GM19239 (cell line): Measurements from ENCODE around the gene GNS.
A peak's percentile ranks its signal among the peaks of the same experiment; 100 is the strongest.
"Not testable (repeated sequence)": the region's sequence is repeated elsewhere in the genome, so short reads cannot be mapped to it uniquely, and the experiment has no call there.

Experiments
- DNase-seq: peaks from one replicate; pipeline ENCODE4 v3.0.0; 2011; ENCODE audit warnings: low spot score; ENCODE audit not compliant: insufficient read length
- FAIRE-seq: peaks from 2 replicates; lab custom pipeline; 2011; peaks lifted over from hg19 to GRCh38; lab: Jason Lieb, UNC

The GNS gene

DNA sequence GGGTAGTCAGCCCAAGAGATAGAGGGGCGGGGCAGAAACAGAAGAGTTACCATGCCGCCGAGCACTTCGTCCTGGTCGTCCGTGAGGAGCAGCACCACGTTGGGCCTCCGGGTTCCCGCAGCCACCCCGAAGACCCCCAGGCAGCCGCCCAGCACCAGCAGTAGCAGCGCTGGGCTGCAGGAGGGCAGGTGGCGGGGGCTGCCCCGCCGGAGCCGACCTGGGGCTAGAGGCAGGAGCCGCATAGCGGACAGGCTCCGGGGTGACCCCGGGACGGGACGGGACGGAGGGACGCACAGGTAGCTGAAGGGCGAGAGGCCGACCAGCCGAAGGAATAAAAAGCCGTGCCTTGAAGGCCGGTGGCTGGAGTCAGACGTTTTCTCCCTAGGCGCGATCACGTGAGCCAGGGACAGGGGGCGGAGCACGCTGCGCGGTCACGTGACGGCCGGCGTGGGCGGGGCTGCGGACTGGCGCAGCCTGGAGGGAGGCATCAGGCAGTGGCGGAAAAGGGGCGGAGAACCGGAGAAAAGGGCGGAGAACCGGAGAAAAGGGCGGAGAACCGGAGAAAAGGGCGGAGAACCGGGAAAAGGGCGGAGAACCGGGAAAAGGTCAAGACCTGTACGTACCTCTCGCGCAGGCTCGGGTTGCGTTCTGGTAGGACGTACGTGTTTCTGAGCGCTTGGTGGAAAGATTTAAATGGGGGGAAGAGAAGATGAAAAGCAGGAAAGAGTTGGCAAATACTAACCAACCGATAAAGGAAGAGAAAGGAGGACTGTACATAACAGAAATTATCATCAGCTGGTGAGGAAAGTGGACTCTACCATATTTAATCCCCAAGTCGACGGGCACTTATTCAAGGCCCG lies at the start of gene GNS:
TSS of gene GNS (minus strand) at position 372 of the 860 bp plus-strand sequence. CDS start at position 242, 130 bp downstream.
- peak; percentile 100 for FAIRE-seq
- peak; percentile 87 for DNase-seq

DNA sequence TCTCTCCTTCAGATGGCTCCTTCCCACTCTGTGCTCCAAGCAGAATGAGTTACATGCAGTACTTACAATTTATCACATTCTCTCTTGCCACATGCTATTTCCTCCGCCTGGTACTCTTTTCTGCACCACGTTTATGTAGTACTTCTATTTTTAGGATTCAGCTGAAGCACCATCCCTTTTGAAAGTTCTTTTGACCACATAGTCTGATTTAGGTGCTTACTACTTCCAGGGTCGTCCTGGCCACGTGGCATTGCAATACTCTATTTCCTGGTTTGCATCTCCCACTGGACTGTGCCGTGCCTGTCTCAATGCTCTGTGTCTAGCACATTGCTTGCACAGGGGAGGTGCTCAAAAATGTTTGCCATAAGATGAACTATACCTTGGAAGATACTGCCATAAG lies 48.9 kb upstream of the GNS start:
- DNase-seq (no peak), FAIRE-seq (no peak)

DNA sequence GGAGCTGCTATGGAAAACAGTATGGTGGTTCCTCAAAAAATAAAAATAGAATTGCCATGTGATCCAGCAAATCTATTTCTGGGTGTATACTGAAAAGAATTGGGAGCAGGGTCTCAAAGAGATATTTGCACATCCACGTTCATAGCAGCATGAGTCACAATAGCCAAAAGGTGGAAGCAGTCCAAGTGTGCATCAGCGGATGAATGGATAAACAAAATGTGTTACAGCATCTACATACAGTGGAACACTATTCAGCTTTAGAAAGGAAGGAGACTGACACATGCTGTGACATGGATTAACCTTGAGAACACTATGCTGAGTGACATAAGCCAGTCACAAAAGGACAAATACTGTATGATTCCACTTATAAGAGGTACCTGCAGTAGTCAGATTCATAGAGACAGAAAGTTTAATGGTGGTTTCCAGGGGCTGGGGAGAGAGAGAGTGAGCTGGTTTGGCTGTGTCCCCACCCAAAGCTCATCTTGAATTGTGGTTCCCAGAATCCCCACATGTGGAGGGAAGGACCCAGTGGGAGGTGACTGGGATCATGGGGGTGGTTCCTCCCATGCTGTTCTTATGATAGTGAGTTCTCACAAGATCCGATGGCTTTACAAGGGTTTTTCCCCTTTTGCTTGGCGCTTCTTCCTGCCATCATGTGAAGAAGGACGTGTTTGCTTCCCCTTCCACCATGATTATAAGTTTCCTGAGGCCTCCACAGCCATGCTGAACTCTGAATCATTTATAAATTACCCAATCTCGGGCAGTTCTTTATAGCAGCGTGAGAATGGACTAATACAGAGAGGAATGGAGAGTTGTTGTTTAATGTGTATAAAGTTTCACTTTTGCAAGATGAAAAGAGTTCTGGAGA lies 47.6 kb upstream of the GNS start:
- no peak for DNase-seq
- no peak for FAIRE-seq

DNA sequence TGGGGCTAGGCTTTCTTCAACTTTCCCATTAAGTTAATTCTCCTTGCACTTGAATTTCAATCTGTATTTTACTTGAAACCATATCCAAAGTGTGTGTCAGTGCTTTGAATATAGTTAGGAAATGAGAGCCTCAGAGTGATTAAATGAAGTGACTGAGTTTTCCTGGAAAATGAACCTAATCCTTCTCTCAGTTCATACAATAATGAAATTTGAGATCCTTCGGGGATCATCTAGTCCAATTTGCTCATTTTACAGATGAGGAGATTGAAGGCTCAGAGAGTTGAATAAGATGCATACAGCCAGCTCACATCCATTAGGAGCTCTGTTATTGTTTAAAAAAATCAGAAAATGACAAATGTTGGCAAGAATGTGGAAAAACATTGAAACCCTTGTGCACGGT lies 47.0 kb upstream of the GNS start:
- no peak for FAIRE-seq
- DNase-seq = no peak

DNA sequence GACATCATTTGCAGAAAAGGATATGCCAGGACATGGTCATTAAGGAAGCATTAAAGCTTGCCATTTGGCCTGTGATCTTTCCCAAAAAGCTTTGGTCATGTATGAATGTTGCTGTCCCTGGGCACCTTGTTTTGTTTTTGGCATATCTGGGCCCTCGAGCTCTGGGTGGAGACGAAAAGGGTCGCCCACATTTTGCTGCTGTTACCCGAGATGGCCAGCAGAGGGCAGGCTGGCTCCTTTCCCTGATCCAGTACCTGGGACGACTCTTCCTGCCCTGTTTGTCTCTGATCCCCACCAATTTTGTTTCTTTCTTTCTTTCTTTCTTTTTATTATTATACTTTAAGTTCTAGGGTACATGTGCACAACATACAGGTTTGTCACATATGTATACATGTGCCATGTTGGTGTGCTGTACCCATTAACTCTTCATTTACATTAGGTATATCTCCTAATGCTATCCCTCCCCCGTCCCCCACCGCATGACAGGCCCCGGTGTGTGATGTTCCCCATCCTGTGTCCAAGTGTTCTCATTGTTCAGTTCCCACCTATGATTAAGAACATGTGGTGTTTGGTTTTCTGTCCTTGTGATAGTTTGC lies 43.1 kb upstream of the GNS start:
- FAIRE-seq = peak; percentile 88
- DNase-seq = not testable (repeated sequence)

DNA sequence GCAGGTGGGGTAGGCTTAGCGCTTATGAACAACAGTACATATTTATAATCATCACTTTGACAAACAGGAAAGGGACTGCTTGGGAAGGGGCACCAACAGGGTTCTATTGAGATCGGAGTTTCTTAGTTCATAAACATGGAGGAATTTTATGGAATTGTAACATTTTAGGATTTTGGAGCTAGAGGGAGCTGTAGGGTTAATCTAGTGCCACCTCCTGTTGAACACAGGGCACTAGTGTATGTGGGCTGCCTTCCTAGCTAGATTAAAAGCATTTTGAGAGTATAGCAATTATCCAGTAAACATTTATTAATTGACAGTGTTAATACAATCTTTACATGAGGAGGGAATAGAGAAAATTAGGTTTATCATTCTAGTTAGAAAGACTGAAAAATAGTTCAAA lies 42.2 kb upstream of the GNS start:
- DNase-seq = no peak
- FAIRE-seq = no peak

DNA sequence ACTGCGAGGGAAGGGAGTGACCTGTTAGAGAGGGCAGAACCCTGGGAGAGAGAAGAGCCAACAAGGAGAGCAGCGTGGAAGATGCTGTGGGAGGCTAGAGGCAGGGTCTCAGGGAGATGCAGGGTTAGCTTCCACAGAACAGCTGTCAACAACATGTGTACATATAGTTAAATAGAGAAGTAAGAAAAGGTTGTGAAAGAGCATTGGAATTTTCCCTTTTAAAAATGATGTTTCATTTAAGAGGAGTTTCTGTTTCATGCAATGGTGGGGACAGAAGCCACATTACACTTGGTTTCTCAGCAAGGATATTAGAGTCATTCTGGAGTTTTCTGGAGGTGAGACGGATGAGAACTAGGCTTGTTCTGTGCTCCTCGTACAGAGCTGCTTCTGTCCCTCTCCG lies 41.4 kb upstream of the GNS start:
- DNase-seq (no peak), FAIRE-seq (no peak)

DNA sequence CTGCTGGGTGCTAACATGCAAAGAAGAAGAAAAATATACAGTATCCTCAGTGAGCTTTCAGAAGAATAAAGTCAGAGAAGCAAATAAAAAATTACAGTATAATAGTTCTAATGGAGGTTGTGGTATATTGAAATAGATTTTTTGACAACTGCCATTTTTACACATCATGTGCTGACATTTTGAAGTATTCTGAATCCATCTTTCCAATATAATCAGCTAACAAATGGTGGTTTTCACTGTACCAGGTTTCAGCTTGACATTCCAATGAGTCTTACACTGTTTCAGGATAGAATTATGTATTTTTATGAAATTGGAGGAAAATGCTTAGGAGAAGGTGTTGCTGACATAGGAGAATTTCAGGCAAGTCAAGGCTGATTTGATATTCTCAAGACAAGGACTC lies 39.0 kb upstream of the GNS start:
- no peak for FAIRE-seq
- no peak for DNase-seq

DNA sequence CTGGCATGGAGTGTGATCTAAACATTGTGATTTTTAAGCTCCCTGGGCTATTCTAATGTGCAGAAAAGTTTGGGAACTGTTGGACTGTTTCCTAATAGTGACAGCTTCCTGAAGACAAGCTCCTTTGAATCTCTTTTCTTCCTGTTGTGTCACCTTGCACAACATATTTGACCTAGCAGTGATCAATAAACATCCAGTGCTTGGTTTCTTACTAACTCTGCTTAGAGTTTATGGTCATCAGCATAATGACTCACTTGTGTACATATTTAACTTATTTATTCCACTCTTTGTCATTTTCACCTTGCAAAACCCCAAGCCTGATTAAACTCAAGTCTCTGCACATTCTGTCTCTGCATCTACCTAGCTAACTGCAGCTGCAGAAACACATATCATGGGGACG lies 38.0 kb upstream of the GNS start:
- DNase-seq = no peak
- FAIRE-seq = no peak

DNA sequence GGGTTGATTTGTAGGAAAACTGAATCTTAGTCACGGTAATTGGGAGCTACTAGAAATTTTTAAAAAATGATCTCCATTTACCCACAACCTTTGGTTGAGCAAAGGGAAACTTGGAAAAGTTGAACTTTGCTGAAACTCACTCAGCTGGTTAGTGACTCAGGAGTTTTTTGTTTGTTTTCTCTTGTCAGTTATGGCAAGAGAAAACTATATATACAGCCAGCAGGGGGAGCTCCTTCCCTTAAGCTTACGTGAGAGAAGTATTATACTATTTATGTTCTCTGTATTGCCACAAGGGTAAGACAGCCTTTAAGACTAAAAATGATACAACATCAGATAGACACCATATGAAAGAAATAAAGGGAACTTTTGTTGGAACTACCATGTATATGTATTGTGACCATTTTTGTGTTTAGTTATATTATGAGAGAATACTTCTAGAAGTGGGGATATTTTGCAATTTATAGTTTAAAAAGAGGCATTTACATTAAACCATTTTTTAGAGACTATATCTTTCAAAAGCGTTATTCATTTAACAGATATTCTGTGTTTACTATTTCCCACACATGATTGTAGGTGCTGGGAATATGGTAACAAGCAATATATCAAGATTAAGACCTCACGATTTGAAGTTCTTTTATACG lies 37.1 kb upstream of the GNS start:
- peak; percentile 89 for FAIRE-seq

DNA sequence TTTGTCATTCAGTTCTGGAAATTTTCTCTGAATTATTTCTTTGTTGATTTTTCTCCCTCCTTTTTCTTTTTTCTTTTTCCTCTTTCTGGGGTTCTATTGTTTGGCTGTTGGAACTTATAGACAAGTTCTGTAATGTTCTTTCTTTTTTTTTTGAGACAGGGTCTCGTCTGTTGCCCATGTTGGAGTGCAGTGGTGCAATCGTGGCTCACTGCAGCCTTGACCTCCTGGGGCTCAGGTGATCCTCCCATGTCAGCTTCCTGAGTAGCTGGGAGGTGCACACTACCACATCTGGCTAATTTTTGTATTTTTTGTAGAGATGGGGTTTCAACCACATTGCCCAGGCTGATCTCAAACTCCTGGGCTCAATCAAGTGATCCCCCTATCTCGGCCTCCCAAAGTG lies 35.1 kb upstream of the GNS start:
- DNase-seq (no peak), FAIRE-seq (no peak)

More for the DNA sequence above, 37.1 kb upstream of the GNS start:
- peak; percentile 30 for DNase-seq

DNA sequence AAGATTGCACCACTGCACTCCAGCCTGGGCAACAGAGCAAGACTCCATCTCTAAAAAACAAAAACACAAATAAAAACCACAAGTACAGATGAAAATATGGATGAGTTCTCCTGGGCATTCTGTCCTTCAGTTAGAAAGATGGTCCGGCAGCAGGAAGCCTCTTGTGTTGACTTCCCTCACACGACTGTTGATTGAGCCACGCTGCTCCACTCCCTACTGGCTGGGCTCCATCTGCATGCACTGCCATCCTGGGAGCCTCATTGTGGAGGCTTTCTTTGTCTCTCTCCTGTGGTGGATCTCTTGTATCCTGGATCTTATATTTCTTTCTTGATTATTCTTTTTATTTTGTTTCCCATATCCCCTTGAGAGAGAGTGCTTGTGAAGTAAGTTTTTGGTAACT lies 34.4 kb upstream of the GNS start:
- no peak for FAIRE-seq
- DNase-seq = no peak

DNA sequence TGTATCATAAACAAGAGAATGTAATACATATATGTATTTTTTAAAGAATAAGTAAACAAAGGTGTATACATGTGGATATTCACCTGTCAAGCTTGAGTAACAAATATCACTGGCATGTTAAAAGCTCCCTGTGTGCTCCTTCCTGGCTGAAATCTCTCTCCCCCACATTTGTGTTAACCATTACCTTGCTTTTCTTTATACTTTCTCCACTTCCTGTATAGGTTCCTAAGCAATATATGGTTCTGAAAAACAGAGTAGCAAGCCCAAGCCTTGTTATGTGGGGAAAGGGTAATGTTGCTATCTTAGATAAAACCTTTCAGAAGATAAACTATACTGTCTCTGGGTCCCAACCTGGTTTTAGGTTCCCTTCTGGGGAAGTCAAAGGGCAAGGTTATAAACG lies 32.9 kb upstream of the GNS start:
- no peak for DNase-seq
- FAIRE-seq = no peak

DNA sequence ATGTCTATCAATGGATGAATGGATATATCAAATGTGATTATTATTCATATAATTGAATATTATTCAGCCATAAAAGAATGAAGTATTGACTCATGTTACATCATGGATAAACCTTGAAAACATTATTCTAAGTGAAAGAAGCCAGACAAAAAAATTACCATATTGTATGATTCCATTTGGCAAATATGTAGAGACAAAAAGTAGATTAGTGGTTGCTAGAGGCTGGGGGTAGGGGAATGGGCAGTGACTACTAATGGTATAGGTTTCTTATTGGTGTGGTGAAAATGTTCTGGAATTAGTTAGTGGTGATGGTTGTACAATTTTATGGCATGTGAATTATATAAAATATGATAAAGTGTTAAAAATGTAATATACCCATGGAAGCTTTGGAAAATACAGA lies 31.8 kb upstream of the GNS start:
- FAIRE-seq (no peak), DNase-seq (no peak)

DNA sequence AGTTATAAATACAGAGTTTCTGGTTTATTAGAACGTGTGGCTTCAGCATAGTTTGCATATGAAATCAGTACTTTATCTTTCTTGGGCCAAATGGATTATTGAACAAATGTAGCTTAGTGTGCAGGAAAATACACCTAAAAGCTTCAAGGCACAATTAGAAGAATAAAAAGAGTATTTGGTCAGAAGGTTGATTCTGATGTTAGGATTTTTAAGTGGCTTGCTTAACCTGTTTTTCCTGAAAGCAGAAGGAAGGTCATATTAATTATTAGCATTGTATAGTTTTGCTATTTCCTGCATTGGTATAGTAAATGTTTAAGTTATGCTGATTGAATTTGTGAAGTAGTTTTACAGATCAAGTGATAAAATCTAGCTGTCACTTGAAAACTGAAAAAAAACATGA lies 31.0 kb upstream of the GNS start:
- no peak for FAIRE-seq
- DNase-seq = no peak

DNA sequence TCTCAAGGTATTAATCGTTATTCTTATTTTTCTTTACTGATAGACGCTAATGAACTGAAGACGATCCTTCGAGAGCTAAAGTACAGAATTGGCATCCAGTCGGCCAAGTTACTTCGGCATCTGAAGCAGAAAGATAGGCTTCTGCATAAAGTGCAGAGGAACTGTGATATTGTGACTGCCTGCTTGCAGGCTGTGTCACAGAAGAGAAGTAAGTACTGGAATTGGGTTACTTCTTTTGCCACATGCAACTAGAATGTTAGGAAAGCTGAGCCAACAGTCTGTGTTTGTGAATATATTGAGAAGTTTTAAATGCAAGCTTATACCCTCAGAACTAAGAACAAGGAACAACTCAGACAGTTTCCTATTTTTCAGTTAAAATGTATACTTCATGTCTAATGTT lies 26.6 kb upstream of the GNS start:
- DNase-seq = no peak
- FAIRE-seq = no peak

DNA sequence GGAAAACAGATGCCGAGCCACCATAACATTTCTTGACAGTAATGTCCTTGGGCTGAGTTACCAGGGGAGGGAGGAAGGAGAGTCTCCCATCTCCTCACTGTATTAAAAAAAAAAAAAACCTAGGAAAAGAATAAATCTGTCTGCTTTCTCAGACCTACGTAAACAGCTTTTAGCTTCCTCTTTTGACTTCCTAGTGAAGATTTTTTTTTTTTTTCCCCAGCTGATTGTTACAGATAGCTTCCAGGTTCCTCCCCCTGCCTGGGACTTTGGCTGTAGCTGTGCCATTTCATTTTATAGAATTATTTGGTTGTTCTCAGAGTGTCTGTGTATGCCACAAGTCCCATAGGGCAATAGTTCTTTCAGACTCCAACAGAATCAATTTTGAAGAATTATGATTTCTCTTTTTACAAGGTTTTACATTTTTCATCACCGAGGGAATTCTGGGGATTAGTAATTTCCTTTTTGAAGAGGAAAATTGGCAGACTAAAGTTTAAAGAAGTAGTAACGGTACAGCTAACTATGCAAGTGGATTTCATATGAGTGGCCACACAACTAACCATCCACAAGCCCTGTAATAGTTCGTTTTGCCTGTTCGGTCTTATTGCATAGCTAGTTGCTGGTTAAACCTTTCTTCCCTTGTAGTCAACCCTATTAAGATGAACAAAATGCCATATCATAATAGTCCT lies 23.1 kb upstream of the GNS start:
- no peak for DNase-seq
- no peak for FAIRE-seq

DNA sequence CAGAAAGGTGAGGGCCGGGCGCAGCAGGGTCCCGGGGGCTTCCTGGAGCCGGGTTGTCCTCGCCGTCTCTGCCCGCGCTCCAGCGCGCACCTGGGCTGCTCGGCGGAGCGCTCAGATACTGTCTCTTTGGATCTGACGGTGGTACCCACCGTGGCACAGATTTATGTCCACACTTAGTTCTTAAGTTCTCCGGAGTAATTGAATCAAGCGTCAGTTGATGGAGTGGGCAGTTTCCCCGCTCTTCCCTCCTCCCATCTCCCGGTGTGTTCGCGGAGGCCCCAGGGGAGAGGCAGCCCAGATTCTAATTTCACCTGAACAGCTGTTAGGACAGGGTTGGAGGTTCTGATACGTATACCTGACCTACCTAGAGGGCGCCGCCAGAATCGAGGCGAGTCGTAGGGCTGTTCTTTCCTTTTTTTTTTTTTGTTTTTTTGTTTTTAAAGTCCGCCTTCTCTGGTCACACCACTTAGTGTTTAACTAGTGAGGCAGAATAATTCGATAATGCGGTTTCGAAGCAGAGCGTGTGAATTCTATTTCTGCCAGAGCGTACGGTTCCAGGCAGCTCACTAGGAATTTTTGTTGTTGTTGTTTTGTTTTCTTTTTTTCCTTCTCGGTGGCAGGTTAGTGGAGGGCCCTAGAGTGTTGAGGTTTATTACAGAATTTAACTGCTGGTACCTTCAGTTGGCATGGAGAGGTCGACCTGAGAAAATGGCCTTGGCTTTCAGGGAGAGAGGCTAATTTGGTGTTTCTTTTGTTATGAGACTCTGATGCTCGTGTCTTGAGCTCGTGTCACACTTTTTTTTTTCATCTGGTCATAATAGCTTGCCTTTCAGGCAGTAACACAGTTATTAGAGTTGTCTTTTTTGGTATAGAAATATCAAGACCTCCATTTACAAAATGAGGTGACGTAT lies 22.3 kb upstream of the GNS start:
- FAIRE-seq (peak; percentile 33), DNase-seq (no peak)
